Gastroesophageal sphincter (tissue), 2 donors: ENCODE results near the gene USHBP1.

Experiments used
- EP300 ChIP-seq: sonication (generic); formaldehyde crosslinking; IDR thresholded peaks from one replicate; pipeline ENCODE4 v1.6.1; 2017; ENCODE audit warnings: antibody characterized with exemption, mild to moderate bottlenecking
- POLR2A ChIP-seq, 2 donors: fragments of 450-650 bp; IDR thresholded peaks; one replicate each; pipeline ENCODE4 v1.6.1; 2017; ENCODE audit warnings: antibody characterized with exemption in 2 of 2, mild to moderate bottlenecking in 2 of 2, moderate library complexity in 1 of 2
- POLR2AphosphoS5 ChIP-seq: sonication (generic); formaldehyde crosslinking; IDR thresholded peaks from one replicate; pipeline ENCODE4 v1.6.1; 2017; ENCODE audit warnings: antibody characterized with exemption

DNA sequence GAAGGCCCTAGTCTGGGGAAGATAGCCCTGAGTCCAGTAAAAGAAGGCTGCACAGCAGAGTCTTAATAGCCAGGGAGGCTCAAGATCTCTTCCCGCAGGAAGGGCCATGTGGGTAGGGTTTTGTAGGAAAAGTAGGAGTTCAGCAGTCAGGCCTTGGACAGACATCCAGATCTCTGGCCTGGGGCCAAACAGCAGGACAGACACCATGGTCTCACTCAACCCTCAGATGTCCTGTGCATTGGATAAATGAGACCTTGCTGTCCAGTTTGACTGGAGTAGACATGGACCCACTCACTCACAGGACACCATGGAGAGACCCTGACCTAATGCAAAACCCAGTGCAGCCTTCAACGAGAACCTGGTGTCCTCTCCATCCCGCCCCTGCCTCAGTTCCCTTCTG lies 34.7 kb downstream of the USHBP1 start:
- TF ChIP-seq POLR2A (IDR thresholded peaks at IDR 0.05) (no peak), POLR2AphosphoS5 (no peak), EP300 (no peak)
